Dedifferentiated amniotic fluid mesenchymal stem cell (primary cell): Measurements from ENCODE around the gene IFT81.

Experiments used
- DNase-seq: peaks from one replicate; pipeline ENCODE4 v3.0.0-alpha.2; 2016; ENCODE audit errors: extremely low spot score

IFT81 gene

GRCh38 chr12:110149086-110149660 is 25.0 kb downstream of the IFT81 start:
- DNase-seq = no peak

- DNase-seq = no peak
Observed at GRCh38 chr12:110156766-110157165, 32.6 kb downstream of the IFT81 start.

- DNase-seq = no peak
Observed at GRCh38 chr12:110157539-110157938, 33.4 kb downstream of the IFT81 start.

- DNase-seq = no peak
Observed at GRCh38 chr12:110159671-110160245, 35.6 kb downstream of the IFT81 start.

GRCh38 chr12:110165540-110166159 is 41.5 kb downstream of the IFT81 start:
- DNase-seq = no peak

- DNase-seq = no peak
Observed at GRCh38 chr12:110168732-110169455, 44.7 kb downstream of the IFT81 start.

GRCh38 chr12:110170535-110171185 is 46.5 kb downstream of the IFT81 start:
- DNase-seq = no peak

GRCh38 chr12:110171186-110171538 is 47.0 kb downstream of the IFT81 start:
- DNase-seq = no peak

GRCh38 chr12:110171636-110172035 is 47.5 kb downstream of the IFT81 start:
- no peak for DNase-seq

- DNase-seq = no peak
Observed at GRCh38 chr12:110174373-110174996, 50.3 kb downstream of the IFT81 start.

GRCh38 chr12:110175201-110175600 is 51.0 kb downstream of the IFT81 start:
- no peak for DNase-seq

GRCh38 chr12:110176745-110177144 is 52.6 kb downstream of the IFT81 start:
- DNase-seq = peak; percentile 46

- DNase-seq = peak; percentile 37
Observed at GRCh38 chr12:110179291-110179690, 55.1 kb downstream of the IFT81 start.

GRCh38 chr12:110180591-110181005 is 56.4 kb downstream of the IFT81 start:
- DNase-seq = peak; percentile 35

GRCh38 chr12:110182281-110182680 is 58.1 kb downstream of the IFT81 start:
- no peak for DNase-seq

GRCh38 chr12:110183386-110183785 is 59.2 kb downstream of the IFT81 start:
- DNase-seq = no peak

GRCh38 chr12:110185626-110186025 is 61.5 kb downstream of the IFT81 start:
- DNase-seq = no peak

GRCh38 chr12:110186059-110186458 is 61.9 kb downstream of the IFT81 start:
- DNase-seq = no peak

- no peak for DNase-seq
Observed at GRCh38 chr12:110193196-110193595, 69.0 kb downstream of the IFT81 start.

GRCh38 chr12:110197003-110197402 is 72.8 kb downstream of the IFT81 start:
- DNase-seq = no peak

GRCh38 chr12:110198386-110198785 is 74.2 kb downstream of the IFT81 start:
- DNase-seq = no peak
